ENCODE results near the gene PANX3.
A peak's percentile ranks its signal among the peaks of the same experiment; 100 is the strongest.
"Not testable (repeated sequence)": the region's sequence is repeated elsewhere in the genome, so short reads cannot be mapped to it uniquely, and the experiment has no call there.

PANX3 gene

DNA sequence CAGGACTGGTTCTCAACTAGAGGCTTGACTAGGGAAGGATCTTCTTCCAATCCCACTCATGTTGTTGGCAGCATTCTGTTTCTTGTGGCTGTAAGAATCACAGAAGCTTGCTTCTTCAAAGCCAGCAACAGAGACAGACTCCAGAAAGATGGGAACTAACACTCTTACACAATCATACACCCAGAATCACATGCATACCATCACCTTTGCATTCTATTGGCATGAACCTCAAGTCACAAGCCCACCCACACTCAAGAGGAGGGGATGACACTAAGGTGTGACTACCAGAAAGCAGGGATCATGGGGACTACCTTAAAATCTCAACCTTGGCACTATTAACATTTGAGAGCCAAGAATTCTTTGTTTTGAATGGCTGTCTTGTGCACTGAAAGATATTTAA is 13.6 kb upstream of the PANX3 start:
- TF ChIP-seq CTCF (IDR thresholded peaks at IDR 0.05; ENCODE audit: insufficient read depth, low read depth, low read length, missing control alignments) = no peak
- no peak overlapping the region for H3K4me3 ChIP-seq (ENCODE audit: low read length)
- no peak for DNase-seq (ENCODE audit: low read depth)

- TF ChIP-seq CTCF (IDR thresholded peaks at IDR 0.05; ENCODE audit: insufficient read depth, low read depth, low read length, missing control alignments) = no peak
- H3K4me3 ChIP-seq (ENCODE audit: low read length) = no peak overlapping the region
- no peak for DNase-seq (ENCODE audit: low read depth)
Observed at GRCh38 chr11:124600621-124601320, 10.5 kb upstream of the PANX3 start.

GRCh38 chr11:124602193-124602592 is 9.0 kb upstream of the PANX3 start:
- peak; percentile 40 for DNase-seq (ENCODE audit: low read depth)
- TF ChIP-seq CTCF (IDR thresholded peaks at IDR 0.05; ENCODE audit: insufficient read depth, low read depth, low read length, missing control alignments) = no peak
- no peak overlapping the region for H3K4me3 ChIP-seq (ENCODE audit: low read length)

GRCh38 chr11:124602723-124603122 is 8.5 kb upstream of the PANX3 start:
- not testable (repeated sequence) for H3K4me3 ChIP-seq (ENCODE audit: low read length); DNase-seq (ENCODE audit: low read depth)

DNA sequence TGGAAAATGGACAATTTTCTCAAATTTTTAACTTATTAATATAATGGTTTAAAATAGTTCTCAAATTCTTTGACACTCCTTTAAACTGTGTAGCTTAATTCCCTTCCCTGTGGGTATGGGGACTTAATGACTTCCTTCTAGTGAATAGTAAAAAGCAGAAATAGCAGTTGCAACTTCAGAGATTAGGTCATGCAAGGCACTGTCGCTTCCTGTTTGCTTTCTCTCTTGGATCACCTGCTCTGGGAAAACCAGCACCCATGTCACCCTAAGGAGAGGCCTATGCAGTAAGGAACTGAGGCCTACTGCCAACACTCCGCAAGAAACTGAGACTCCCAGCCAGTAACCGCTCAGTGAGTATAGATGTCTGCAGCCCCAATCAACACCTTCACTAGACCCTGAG is 5.5 kb upstream of the PANX3 start:
- no peak for TF ChIP-seq CTCF (IDR thresholded peaks at IDR 0.05; ENCODE audit: insufficient read depth, low read depth, low read length, missing control alignments)
- no peak overlapping the region for H3K4me3 ChIP-seq (ENCODE audit: low read length)
- DNase-seq (ENCODE audit: low read depth) = no peak

DNA sequence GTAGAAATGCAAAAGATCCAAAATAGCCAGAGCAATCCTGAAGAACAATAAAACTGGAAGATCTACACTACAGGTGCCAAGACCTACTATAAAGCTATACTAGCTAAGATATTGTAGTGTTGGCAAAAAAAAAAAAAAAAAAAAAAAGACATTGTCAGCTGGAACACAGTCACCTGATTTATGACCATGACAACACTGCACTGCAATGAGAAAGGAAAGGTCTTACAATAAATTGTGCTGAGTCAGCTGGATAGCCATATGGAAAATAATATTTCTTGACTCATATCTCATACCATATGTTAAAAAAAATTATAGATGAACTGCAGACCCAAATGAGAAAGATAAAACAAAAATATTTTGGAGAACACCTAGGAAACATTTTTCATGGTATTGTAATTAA is 3.1 kb upstream of the PANX3 start:
- no peak overlapping the region for H3K4me3 ChIP-seq (ENCODE audit: low read length)
- DNase-seq (ENCODE audit: low read depth) = no peak
- no peak for TF ChIP-seq CTCF (IDR thresholded peaks at IDR 0.05; ENCODE audit: insufficient read depth, low read depth, low read length, missing control alignments)

GRCh38 chr11:124610295-124610694 is 933 bp upstream of the PANX3 start:
- no peak for DNase-seq (ENCODE audit: low read depth)
- TF ChIP-seq CTCF (IDR thresholded peaks at IDR 0.05; ENCODE audit: insufficient read depth, low read depth, low read length, missing control alignments) = no peak
- no peak overlapping the region for H3K4me3 ChIP-seq (ENCODE audit: low read length)

Measured in epithelial cell of esophagus (primary cell).